HG03097 (cell line): ENCODE results near the gene CD226.
"Not testable (repeated sequence)": the region's sequence is repeated elsewhere in the genome, so short reads cannot be mapped to it uniquely, and the experiment has no call there.

Source experiments
- ATAC-seq: cut with Tn5 transposase; IDR thresholded peaks from one replicate; pipeline ENCODE4 v1.9.1; 2021; ENCODE audit not compliant: unreplicated experiment, low FRiP score

CD226 gene

DNA sequence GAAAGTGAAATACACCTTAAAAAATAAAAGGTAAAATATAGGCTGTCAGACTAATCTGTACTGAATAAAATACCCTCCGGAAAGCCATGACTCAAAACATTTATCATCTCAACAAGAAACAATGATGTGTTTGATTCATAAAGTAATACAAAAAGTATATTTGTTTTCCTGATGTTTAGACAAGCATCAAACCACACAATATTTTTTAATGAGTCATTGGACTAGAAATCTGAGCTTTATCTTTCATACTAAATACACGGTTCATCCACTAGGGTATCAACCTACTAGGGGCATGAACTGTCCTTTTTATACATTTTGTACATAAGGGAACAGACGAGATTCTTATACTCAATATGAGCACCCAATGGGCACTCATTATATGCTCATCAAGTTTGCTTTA, 31.3 kb downstream of the CD226 start:
- ATAC-seq = no peak

DNA sequence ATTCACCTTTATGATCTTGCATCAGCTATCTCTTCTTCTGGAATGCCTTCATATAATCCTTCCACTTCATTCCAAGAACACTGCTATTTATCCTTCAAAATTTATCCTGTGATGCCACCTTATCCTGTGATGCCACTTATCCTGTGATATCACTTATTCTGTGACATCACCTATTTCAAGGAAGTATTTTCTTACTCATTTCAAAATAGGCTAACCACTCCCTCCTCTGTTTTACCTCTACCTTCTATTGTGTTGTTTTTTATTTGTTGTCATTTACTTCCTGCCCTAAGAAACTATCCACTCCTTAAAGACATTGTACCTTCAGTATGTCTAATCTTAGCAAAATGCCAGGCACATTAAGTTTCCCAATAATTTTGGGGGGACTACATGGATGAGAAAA, 38.8 kb downstream of the CD226 start:
- ATAC-seq = no peak

DNA sequence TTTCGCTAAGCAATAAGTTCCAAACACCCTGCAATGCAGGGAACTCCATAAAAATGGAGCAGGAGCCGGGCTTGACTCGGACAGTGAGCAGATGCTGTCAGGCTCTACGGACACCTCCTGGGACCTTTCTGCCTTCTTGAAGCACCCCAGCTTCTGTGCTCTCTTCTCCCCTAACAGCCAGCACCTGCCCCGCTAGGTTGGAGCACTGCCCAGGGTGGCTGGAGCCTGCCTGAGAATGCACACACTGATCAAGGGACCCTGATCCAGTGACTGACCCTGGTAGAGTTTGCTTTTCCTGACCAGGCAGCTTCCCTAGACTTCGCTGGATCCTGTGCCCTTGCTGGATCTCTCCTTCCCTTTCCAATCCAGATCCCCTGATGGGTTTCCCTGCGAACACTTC, 40.9 kb downstream of the CD226 start:
- ATAC-seq = no peak

DNA sequence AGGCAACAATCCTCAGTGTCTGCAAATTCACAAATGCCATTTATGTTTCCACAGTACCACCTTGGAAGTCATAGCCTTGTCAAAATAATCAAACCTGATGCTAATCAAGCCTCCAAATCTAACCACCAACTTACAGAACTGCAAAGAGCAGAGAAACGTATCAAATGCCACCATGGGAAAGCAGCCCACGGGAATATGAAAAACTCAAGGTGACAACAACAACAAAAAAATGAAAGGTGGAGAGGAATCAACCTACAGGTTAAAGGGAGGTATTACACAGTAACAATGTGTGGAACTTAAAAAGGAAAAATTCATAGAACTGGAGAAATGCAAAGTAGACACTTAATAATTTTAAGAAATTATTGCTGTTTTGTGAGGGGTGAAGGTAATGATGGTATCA, 46.7 kb downstream of the CD226 start:
- no peak for ATAC-seq

DNA sequence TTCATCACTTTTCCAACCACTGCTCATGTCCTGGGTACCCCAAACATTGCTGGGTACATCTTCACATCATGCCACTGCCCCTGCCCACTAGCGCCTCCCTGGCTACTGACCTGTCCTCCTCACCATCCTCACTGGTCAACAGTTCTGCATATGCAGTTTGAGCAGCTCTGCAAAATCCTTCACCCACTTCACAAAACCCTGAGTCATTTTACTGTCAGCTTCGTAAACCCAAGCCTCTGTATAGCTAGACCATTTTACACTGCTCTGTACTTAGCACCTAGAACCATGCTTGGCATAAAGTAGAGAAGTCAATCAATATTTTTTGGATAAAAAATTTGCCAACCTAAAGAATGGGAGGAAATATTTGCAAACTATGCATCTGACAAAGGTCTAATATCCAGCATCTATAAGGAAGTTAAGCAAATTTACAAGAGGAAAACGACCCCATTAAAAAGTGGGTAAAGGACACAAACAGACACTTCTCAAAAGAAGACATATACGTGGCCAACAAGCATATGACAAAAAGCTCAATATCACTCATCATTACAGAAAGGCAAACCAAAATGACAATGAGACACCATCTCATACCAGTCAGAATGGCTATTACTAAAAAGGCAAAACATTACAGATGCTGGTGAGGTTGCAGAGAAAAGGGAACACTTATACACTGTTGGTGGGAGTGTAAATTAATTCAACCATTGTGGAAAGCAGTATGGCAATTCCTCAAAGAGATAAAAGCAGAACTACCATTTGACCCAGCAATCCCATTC, 48.3 kb downstream of the CD226 start:
- ATAC-seq = not testable (repeated sequence)

DNA sequence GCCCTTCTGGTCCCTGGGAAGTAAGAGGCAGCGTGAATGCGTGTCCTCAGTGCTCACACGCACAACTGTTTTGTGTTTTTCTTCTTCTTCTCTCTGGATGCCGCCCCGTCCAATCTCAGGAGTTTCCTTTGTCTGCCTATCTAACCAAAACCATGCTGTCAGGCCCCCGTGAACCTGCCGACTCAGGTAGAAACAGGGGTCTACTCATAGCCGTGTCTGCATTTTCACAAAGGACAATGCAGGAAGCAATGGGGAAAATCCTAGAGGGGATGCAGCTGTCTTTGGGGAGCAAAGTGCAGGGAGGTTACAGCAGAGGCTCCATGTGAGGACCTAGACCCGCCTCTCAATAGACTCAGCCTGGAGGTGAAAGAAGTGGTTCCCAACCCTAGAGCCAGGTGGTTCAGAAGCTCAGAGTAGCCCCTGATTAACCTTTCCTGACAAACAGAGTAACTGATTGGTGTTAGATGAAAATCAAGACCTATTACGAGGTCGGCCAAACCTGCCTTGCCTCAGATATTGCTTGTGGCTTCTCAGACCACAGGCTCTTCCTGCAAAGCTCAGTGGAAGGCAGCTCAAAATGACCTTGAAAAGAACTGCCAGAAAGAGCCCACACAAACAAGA, 49.3 kb downstream of the CD226 start:
- ATAC-seq = peak; percentile 52

DNA sequence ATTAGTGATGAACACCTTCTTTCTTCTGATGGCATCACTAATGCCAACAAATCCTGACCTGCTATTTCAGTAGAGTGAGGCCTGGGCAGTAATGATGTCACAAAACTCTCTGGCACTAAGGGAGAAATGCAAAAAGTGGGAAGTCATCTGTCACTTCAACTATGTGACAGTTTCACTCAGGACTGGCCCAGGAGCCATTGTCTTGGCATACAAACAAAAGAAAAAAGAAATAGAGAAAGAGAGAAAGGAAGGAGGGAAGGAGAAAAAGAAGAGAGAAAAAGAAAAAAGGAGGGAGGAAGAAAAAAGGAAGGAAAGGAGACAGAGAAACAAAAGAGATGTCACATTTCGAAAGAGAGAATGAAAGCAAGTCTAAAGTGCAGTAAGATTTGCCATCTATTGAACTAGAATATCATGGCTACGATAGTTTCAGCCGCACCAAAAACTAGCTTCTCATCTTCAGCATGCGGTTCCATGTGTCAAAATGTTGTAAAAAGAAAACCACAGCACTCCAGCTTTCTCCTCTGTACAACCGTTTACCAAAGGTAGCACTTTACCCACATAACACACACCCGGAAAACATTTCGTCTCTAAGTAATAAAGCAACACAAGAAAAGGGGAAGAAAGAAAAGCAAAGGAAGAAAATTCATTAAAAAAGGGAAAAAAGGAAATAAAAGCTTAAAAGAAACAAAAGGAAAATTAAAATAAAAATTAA, 50.1 kb downstream of the CD226 start:
- peak; percentile 62 for ATAC-seq

DNA sequence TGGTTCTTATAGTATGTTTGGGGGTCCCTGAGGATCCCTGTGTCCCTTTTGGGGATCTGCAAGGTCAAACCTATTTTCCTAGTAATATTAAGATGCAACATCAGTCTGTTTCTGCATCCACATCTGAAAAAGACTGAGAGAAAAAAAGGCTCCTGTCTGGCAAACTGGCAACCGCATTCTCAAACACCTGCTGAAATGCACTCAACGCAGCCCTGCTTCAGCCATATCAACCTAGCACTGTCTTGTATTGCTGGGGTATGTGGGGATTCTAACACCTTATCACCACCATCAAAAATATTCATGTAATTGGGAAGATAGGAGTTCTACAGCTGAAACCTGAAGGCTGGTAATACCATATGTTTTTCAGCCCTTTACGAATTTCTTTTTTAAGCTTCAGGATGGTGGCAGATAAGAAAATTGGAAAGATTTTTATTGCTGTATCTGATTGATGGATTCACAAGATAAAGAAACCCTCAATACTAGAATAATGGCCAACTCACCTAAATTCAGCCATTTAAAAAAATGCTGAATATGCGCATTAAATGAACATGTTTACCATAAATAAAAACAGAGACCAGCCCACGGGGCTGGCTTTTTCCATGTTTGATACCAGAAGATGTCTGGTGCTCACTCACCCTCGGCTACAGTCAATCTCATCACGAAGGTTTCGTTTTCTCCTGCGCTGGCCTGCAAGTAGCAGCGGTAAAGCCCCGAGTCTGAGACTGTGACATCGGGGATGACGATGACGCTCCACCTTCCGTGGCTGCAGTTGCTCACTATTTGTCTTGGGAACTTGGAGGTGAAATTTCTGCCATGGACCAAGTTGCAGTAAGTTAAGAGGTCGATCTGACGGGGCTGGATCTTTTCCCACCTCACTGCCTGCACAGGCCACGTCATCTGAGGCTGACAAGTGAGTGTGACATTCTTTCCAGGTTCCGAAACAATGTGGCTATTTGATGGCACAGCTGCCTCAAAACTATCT, 52.3 kb downstream of the CD226 start:
- ATAC-seq = no peak

DNA sequence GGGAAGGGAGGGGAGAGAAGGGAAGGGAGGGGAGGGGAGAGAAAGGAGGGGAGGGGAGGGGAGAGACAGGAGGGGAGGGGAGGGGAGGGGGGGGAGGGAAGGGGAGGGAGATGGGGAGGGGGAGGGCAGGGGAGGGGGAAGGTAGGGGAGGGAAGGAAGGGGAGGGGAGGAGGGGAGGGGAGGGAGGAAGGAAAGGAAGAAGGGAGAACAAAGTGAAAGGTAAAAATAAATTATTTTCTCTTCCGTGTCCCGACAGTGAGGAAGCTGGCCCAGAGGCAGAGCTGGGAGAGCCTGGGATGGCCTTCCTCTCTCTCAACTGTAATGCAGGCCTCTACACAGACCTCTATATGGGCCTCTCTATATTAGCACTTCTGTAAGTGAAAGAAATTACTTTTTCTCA, 53.2 kb downstream of the CD226 start:
- ATAC-seq = no peak

DNA sequence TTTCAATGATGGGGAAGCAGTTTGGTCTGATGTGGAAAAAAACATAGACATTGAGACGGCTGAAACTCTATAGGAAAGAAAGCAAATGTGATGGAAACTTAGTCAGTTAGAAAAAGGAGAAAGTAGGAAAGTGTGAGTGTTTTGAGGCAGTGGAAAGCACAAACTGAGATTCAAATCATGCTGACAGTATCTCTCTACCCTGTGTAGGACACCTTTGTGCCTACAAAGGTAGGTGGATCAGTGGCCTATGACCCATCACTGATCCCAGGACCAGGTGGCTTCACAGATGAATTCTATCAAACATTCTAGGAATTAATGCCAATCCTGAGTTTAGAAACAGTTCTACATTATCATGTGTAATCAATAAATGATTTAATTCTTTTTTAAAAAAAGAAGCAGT, 57.1 kb downstream of the CD226 start:
- no peak for ATAC-seq

DNA sequence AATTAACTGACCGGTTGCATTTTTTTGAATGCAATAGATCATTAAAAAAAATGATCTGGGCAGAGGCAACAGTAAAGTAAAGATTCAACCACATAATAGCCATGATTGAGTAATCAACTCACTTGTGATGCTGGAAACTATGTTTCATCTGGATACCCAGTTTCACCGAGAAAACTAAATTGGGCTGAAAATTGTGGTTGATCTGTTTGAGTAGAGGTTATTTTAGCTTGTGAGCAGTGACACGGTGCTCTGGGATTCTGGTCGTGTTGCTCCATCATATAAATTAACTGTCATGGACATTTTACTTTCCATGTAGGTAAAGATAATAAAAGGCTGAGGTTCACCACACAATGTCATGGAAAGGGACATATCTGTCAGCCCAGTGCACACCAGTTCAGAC, 58.7 kb downstream of the CD226 start:
- no peak for ATAC-seq

DNA sequence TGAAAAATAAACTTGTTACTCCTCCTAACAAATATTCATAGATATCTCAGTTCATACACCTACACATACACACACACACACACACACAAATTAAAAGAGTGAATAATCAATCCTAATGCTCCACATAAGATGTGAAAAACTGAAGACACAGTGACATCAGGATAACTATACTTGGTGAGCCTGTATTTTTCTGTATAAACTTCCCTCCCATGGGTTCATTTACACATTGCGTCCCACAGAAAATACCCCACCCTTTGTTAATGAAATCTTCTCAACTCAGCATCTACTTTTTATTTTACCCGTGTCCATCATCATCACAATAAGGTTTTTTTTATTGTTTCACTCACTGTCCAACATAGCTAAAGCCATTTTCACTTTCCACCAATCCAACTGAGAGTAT, 60.4 kb downstream of the CD226 start:
- ATAC-seq = no peak

DNA sequence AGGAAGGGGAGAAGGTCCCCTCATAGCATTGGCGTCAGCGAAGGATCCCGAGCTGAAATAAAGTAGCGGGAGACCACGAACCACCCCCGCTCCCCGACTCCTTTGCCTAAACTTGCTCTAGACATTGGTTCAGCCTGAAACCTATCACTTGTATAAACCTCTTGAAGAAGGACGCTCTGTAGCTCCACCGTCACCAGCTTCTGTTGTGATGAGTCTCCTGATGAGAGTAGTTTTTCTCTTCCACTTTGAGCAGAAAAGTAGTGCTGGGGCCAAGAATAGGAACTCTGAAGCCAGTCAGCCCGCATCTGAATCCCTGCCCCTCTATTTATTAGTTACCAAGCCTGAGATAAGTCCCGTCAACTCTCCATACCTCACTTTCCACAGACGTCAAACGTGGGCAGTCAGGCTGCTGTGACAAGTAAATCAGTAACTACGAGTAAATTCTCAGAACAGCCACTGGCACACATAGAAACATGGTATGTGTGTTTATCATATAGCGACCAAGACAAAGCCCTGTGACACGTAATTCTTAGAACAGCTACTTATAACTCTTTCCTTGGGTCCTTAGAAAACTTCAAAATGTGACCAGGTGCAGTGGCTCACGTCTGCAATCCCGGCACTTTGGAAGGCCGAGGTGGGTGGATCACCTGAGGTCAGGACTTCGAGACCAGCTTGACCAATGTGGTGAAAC, 61.7 kb downstream of the CD226 start:
- ATAC-seq = peak; percentile 90

DNA sequence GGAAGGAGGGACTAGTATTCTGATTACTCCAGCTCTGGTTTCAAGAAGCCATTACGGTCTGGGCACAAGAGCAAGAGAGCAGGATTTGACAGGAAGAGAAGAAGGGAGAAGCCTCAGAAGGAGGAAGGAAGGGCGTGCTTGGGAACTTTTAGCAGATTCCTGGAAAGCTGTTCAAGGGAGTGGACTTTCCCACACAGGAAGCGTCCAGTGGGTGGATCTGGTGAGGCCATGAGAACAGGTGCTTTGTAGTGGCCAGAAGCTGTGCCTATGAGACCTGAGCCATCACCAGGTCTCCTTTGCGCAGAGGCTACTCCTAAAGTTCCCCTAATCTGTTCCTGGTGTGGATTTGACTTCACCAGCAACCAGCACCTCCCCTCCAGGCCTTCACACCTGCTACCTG, 62.3 kb downstream of the CD226 start:
- ATAC-seq = no peak

DNA sequence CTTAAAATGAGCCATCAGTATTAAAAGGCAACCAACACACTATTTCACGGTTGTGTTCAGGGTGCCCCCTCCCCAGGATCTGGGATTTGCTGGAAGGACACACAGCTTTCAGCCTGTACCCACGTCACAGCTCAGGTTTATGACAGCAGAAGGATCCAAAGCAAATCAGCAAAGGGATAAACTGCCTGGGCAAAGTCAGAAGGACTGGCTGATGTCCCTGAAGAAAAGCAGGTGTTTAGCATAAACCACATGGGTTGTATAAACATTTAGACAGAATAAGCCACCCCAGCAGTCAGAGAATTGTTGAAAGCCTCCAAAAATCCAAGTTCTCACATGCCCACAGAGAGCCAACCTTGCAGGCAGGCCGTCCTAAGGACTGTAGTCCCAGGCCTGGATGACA, 63.9 kb downstream of the CD226 start:
- no peak for ATAC-seq

DNA sequence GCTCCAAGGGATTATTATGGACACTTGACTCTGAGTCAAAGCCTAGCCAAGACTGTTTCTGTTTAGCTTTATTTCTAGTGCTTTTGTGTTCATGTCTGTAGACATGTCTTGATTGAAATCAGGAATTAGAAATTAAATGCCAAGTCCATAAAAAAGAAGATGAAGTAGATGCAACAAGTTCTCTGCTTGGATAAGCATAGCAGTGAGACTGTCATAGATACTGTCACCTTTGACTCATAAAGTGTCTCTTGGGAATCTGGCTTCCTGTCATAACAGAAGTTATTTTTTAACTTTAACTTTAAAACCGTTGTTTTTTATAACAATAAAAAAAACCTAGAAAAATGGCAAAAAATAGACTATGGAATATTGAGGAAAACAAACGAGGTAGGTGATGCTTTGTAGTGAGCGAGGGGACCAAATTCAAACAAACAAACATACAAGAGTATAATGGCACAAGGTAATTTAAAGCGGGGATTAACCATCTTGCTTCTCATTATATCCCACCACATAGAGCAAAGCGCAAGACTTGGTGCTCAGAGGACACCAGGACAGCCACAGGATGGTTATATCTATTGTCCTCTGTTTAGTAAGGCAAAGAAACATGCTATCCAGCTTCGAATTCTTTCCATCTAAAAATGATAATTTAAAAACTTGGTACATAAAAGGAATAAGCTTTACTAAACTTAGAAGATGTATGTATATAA, 64.6 kb downstream of the CD226 start:
- peak; percentile 54 for ATAC-seq

DNA sequence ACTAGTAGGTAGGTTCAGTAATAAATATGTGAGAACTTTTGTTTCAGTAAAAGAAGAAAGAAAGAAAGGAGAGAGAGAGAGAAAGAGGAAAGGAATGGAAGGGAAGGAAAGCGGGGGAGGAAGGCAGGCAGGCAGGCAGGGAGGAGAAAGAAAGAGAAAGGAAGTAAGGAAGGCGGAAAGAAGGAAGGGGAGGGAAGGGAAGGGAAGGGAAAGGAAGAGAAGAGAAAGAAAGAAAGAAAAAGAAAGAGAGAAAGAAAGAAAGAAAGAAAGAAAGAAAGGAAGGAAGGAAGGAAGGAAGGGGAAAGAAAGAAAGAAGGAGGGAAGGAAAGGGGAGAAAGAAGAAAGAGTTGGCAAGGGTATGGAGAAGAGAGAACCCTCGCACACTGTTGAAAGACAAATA, 67.6 kb downstream of the CD226 start:
- no peak for ATAC-seq

DNA sequence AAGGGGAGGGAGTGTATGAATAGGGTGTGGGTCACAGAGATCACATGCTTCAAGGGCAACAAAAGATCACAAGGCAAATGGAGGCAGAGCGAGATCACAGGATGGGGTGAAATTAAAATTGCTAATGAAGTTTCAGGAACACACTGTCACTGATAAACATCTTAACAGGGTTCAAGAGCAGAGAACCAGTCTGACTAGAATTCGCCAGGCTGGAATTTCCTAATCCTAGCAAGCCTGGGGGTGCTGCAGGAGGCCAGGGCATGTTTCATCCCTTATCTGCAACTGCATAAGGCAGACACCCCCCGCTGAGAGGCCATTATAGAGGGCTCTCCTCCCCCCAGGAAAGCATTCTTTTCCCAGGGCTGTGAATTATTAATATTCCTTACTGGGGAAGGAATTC, 68.6 kb downstream of the CD226 start:
- ATAC-seq = not testable (repeated sequence)

DNA sequence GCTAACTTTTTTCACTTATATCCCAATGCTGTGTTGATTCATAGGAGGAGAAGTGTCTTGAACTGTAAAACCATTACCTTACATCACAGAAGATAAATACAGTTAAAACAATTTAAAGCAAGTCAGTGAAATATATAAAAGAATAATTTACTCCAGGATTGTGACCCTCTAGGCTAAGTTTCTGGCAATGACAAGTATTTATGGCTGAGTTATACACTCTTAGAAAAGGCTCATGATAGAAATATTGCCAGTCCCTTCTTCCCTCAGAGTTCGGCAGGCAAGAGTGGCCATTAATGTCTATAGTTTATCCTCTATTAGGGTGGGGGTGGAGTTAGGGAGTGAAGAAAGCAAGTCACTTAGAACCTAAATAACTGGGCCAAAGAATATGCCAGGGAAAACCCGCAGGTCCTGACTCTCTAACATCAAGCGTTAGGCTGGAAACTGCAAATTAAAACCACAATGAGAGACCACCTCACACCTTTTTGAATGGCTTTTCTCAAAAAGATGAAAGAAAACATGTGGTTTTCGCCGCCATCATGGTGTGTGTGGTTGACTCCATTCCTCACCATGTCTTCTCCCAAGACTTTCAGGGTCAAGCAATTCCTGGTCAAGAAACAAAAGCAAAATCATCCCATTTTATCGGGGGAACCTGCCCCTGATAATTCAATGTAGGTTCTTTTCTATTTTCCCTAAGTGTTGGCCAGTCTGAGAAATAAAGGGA, 69.3 kb downstream of the CD226 start:
- no peak for ATAC-seq
